Right lobe of liver (tissue), 6 donors: ENCODE measurements around the gene CACNA1C. TPM values are rescaled to one million over a fixed set of nuclear protein-coding genes. Genes with fewer than 3 reads are reported as not detected.

ENCODE experiments used
- ATAC-seq, 4 donors: fragments of 200-7000 bp; cut with Tn5 transposase; one replicate each; pipeline ENCODE4 v1.9.1; 2020; ENCODE audit warnings: mild to moderate bottlenecking in 4 of 4, moderate library complexity in 4 of 4
- DNase-seq, 3 donors: peaks; one replicate each; pipeline ENCODE4 v3.0.0-alpha.2; 2020
- H3K27ac ChIP-seq, 3 donors: fragments of 200-600 bp; one replicate each; pipeline ENCODE4 v1.8.0; 2022
- H3K27me3 ChIP-seq, 2 donors: fragments of 200-600 bp; one replicate each; pipeline ENCODE4 v1.8.0; 2022
- H3K36me3 ChIP-seq, 4 donors: fragments of 200-600 bp; sonication (generic) in 1 of 4; one replicate each; pipeline versions ENCODE4 v1.5.1 to v1.8.0; 2017 to 2022; ENCODE audit warnings: control low read depth in 1 of 4
- H3K4me1 ChIP-seq, 4 donors: fragments of 200-600 bp; sonication (generic) in 1 of 4; one replicate each; pipeline versions ENCODE4 v1.5.1 to v1.8.0; 2017 to 2022; ENCODE audit warnings: control low read depth in 1 of 4
- H3K4me3 ChIP-seq, 3 donors: fragments of 200-600 bp; one replicate each; pipeline ENCODE4 v1.8.0; 2022
- H3K9me3 ChIP-seq, 4 donors: fragments of 200-600 bp; sonication (generic) in 1 of 4; one replicate each; pipeline versions ENCODE4 v1.5.1 to v1.8.0; 2017 to 2022; ENCODE audit warnings: control low read depth in 1 of 4
- CTCF ChIP-seq, 4 donors: fragments of 200-600 bp in 3 of 4; fragments of 450-650 bp in 1 of 4; IDR thresholded peaks; one replicate each; pipeline versions ENCODE4 v1.5.1 to v1.8.0; 2016 to 2022; ENCODE audit warnings: antibody characterized with exemption in 4 of 4, mild to moderate bottlenecking in 2 of 4
- POLR2A ChIP-seq: fragments of 450-650 bp; IDR thresholded peaks from one replicate; pipeline ENCODE4 v1.6.1; 2017; ENCODE audit warnings: antibody characterized with exemption, mild to moderate bottlenecking
- WGBS: methylation state at CpG from one replicate; pipeline ENCODE4 v1.1.6; 2018; ENCODE audit warnings: low coverage, low lambda C conversion rate; ENCODE audit not compliant: insufficient coverage; ENCODE audit errors: missing lambda C conversion rate; 5-methylcytosine and 5-hydroxymethylcytosine counted together
- intact Hi-C, 2 donors: fragments of 100-400 bp; cut with DNase I; formaldehyde crosslinking; loops; one replicate each; pipeline versions ENCODE4 v1.11.2 to v1.14.1; 2022
- total RNA-seq, 6 experiments: library from RNA; depleted of rRNA in 2 of 6; stranded (reverse); fragments of >200 nt in 2 of 6; fragmentation: NEBNext Ultra II Directional in 3 of 6; extraction: Animal tissue kit (Norgen Biotek cat#: 25700) in 3 of 6; gene quantifications; one replicate each; pipeline versions ENCODE4 v1.1.0 to v1.2.4, GENCODE V29; 2016 to 2023
- donor health status: DM: no; HTN: yes; CAD: no.
- donor health status: DM: no; HTN: no; CAD: no.
- donor health status: DM: no; HTN: no; CAD: no.
- donor health status: DM: no; HTN: yes; CAD: no.
- donor health status: DM: no; HTN: yes; CAD: no.

The CACNA1C gene
- total RNA-seq, 6 experiments from 2014 or later = 0.18 to 1.0 (median 0.57) TPM

- ATAC-seq (no peak), DNase-seq (no peak)
- no peaks in the 10 kb centered on the region for H3K4me1 ChIP-seq
- H3K36me3 ChIP-seq = no peaks in the 10 kb centered on the region
- no peak overlapping the region for H3K27ac ChIP-seq
- H3K27me3 ChIP-seq = no peaks in the 10 kb centered on the region
- WGBS = 58% methylated on average over 8 of the region's 9 CpGs
- intact Hi-C loops = no loop called here
- TF ChIP-seq CTCF (IDR thresholded peaks at IDR 0.05) (no peak), POLR2A (no peak)
- no peaks in the 10 kb centered on the region for H3K9me3 ChIP-seq
- H3K4me3 ChIP-seq = no peak overlapping the region
Measured at GRCh38 chr12:2324387-2324786, 271.6 kb downstream of the CACNA1C start.

- H3K4me3 ChIP-seq = no peak overlapping the region
- intact Hi-C loops = no loop called here
- no peaks in the 10 kb centered on the region for H3K36me3 ChIP-seq
- H3K4me1 ChIP-seq = no peaks in the 10 kb centered on the region
- no peak for ATAC-seq
- no peak for TF ChIP-seq CTCF (IDR thresholded peaks at IDR 0.05)
- no peak for TF ChIP-seq POLR2A
- H3K9me3 ChIP-seq = no peaks in the 10 kb centered on the region
- no peak for DNase-seq
- H3K27ac ChIP-seq = no peak overlapping the region
- 55% methylated on average over 7 of the region's 8 CpGs for WGBS
- no peaks in the 10 kb centered on the region for H3K27me3 ChIP-seq
Measured at GRCh38 chr12:2325519-2325918, 272.7 kb downstream of the CACNA1C start.

- Histone ChIP-seq H3K27ac (no peak overlapping the region), H3K27me3 (no peaks in the 10 kb centered on the region), H3K36me3 (no peaks in the 10 kb centered on the region), H3K4me1 (no peaks in the 10 kb centered on the region), H3K9me3 (no peaks in the 10 kb centered on the region), H3K4me3 (no peak overlapping the region)
- DNase-seq (no peak), ATAC-seq (no peak)
- intact Hi-C loops = no loop called here
- TF ChIP-seq CTCF (IDR thresholded peaks at IDR 0.05) = no peak
- 65% methylated on average over 2 of the region's 5 CpGs for WGBS
Measured at GRCh38 chr12:2326470-2326869, 273.7 kb downstream of the CACNA1C start.

- ATAC-seq = no peak
- DNase-seq = no peak
- H3K4me3 ChIP-seq = no peak overlapping the region
- intact Hi-C loops = no loop called here
- no peaks in the 10 kb centered on the region for H3K27me3 ChIP-seq
- no peaks in the 10 kb centered on the region for H3K4me1 ChIP-seq
- H3K27ac ChIP-seq = no peak overlapping the region
- H3K36me3 ChIP-seq = no peaks in the 10 kb centered on the region
- no peaks in the 10 kb centered on the region for H3K9me3 ChIP-seq
- TF ChIP-seq CTCF (IDR thresholded peaks at IDR 0.05) (no peak), POLR2A (no peak)
- WGBS = 75% methylated on average over 3 of the region's 3 CpGs
Measured at GRCh38 chr12:2328661-2329060, 275.9 kb downstream of the CACNA1C start.

GRCh38 chr12:2329661-2330210 is 276.9 kb downstream of the CACNA1C start:
- DNase-seq (no peak), ATAC-seq (no peak)
- TF ChIP-seq CTCF (IDR thresholded peaks at IDR 0.05) = no peak
- no peak for TF ChIP-seq POLR2A
- Histone ChIP-seq H3K9me3 (no peaks in the 10 kb centered on the region), H3K4me3 (no peak overlapping the region), H3K27ac (no peak overlapping the region), H3K27me3 (no peaks in the 10 kb centered on the region), H3K36me3 (no peaks in the 10 kb centered on the region), H3K4me1 (no peaks in the 10 kb centered on the region)
- intact Hi-C loops = no loop called here
- 44% methylated on average over 6 of the region's 7 CpGs for WGBS
